HS-5 (cell line): Measurements from ENCODE around the gene ARCN1.
"Not testable (repeated sequence)": the region's sequence is repeated elsewhere in the genome, so short reads cannot be mapped to it uniquely, and the experiment has no call there.

Source experiments
- DNase-seq: peaks from one replicate; pipeline ENCODE4 v3.0.0-alpha.2; 2012; ENCODE audit warnings: low read depth

Gene ARCN1

GRCh38 chr11:118544647-118545010, 27.6 kb upstream of the ARCN1 start:
- DNase-seq = no peak

- DNase-seq = no peak
These were observed 26.7 kb upstream of the ARCN1 start for GRCh38 chr11:118545533-118545932.

DNA sequence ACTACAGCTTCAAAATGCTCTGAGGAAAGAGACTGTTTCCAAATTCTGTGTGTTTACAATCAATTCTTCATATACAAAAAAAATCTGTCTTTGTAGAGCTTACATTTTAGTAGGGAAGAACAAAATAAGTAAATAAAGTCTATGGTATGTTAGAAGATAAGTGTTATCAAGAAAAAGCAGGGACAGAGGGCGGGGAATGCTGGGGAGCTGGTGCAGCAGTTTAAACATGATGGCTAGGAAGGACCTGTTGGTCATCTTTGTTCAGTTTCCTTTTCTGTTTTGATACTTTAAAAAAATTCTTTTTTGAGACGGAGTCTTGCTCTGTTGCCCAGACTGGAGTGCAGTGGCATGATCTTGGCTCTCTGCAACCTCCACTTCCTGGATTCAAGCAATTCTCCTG, 25.1 kb upstream of the ARCN1 start:
- DNase-seq = no peak

DNA sequence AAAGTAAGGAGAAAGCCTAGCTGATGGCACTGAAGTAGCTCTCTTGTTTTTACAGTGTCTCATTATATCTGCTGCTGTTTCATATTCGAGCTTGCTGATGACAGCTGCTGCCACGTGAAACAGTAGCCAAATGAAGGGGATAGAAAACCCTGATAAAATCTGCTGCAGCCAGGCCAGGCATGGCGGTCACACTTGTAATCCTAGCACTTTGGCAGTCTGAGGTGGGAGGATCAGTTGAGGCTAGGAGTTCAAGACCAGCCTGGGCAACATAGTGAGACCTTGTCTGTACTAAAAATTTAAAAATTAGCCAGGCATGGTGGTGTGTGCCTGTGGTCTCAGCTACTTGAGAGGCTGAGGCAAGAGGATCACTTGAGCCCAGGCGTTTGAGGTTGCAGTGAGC, 19.9 kb upstream of the ARCN1 start:
- no peak for DNase-seq

DNA sequence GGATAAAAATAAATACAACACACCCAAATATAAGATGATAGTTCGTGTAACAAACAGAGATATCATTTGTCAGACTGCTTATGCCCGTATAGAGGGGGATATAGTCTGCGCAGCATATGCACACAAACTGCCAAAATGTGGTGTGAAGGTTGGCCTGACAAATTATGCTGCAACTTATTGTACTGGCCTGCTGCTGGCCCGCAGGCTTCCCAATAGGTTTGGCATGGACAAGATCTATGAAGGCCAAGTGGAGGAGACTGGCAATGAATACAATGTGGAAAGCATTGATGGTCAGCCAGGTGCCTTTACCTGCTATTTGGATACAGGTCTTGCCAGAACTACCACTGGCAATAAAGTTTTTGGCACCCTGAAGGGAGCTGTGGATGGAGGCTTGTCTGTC, 11.4 kb upstream of the ARCN1 start:
- no peak for DNase-seq

GRCh38 chr11:118565051-118565450, 7.2 kb upstream of the ARCN1 start:
- no peak for DNase-seq

GRCh38 chr11:118569670-118570069, 2.5 kb upstream of the ARCN1 start:
- no peak for DNase-seq

GRCh38 chr11:118570787-118571186, 1.4 kb upstream of the ARCN1 start:
- DNase-seq = no peak

DNA sequence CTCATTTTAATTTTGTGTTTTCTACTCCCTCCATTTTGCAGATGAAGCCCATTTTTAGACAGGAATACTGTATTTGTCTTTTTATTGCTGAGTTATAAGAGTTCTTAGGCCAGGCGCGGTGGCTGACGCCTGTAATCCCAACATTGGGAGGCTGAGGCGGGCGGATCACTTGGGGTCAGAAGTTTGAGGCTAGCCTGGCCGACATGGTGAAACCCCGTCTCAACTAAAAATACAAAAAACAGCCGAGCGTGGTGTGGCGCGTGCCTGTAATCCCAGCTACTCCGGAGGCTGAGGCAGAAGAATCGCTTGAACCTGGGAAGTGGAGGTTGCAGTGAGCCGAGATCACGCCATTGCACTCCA, 528 bp upstream of the ARCN1 start:
- not testable (repeated sequence) for DNase-seq

DNA sequence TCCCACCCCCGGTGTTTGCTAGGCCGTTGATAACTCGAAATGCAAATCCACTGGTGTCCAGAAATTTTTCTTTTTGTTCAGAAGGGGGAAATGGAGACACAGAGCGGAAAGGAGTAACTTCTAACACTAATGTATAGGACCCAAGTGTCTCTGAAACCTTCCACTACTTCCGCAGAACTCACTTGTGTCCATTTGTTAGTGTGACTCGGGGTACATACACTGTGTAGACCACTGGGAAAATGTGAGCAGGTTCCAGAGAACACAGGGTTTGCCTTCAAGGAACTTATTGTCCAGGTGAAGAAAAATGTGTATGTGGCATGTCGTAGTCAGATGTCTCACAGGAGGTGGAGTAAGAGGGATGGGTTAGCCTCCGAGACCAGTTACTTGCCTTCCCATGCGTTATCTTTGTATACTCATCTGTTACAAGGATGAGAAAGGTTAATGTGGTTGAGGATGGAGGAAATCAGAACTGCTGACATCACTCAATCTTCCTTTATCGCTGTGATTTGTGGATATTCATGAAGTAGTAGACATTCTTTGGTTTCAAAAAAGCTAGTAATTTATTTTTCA, 857 bp downstream of the ARCN1 start:
- DNase-seq = no peak

GRCh38 chr11:118574636-118575035, 2.4 kb downstream of the ARCN1 start:
- DNase-seq = no peak

DNA sequence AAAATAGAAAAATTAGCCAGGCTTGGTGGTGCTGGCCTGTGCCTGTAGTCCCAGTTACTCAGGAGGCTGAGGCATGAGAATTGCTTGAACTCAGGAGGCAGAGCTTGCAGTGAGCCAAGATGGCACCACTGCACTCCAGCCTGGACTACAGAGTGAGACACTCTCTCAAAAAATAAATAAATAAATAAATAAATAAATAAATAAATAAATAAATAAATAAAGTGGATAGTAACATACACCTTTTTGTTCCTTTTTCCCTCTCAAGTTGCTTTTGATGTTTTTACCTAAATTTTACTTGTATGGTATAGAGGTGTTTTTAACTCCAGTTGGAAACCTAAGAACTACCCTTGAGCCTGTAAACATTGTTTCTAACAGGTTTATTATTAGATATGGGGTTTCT, 5.8 kb downstream of the ARCN1 start:
- DNase-seq = not testable (repeated sequence)

DNA sequence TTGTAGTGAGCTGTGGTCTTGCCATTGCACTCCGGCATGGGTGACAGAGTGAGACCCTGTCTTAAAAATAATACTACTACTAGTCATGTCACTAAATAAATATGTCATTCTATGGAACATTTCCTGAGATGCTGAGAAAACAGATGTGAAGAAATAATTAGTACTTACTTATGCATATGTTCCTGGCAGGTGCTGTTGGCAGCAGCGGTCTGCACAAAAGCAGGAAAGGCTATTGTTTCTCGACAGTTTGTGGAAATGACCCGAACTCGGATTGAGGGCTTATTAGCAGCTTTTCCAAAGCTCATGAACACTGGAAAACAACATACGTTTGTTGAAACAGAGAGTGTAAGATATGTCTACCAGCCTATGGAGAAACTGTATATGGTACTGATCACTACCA, 8.8 kb downstream of the ARCN1 start:
- DNase-seq = no peak

DNA sequence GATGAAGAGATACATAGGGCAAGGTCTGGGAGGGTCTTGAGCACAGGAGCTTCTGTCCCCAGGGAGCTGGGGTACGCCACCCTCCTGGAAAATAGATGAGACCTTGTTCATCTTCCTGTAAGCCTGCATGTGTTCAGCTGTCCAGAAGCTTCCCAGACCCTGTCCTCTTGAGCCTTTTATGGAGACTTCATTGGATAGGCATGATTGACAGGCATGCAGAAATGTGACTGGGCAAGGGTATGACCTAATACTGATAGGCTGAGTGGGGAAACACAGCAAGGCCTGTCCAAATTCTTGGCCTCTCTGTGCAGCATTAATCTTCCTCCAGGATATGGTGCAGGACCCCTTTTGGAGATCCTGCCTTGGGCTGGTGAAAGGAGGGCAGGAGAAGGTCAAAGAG, 15.7 kb downstream of the ARCN1 start:
- DNase-seq = no peak

- DNase-seq = no peak
These were observed 20.6 kb downstream of the ARCN1 start for GRCh38 chr11:118592616-118593367.

GRCh38 chr11:118594984-118595383, 22.8 kb downstream of the ARCN1 start:
- not testable (repeated sequence) for DNase-seq

GRCh38 chr11:118596224-118597146, 24.3 kb downstream of the ARCN1 start:
- no peak for DNase-seq

DNA sequence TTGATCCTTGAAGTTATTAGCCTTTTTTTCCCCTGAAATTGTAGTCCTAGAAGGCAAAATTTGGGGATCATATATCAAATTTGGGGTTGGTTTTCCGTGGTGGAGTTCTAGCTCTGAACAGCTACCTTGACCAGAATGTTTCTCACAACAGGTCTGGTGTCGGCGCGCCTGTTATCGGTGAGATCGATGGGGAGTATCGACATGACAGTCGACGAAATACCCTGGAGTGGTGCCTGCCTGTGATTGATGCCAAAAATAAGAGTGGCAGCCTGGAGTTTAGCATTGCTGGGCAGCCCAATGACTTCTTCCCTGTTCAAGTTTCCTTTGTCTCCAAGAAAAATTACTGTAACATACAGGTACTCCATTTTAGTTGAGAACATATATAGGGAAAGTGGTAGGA, 25.3 kb downstream of the ARCN1 start:
- DNase-seq = no peak

DNA sequence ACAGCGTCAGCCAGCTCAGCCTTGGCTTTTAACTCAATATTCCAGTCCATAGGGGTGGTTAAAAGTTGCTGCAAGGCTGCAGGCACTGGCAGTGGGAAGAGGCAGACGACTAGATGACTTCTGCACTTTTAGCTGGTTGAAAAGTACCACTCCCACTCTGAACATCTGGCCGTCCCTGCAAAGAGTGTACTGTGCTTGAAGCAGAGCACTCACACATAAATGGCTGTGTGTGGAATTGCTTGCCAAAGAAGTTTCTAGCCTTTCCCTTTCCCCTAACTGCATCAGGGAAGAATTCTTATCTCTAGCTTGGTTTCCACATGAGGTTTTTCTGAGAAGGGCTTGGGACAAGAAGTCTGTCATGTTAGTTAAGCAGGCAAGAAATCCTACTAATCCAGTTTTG, 30.1 kb downstream of the ARCN1 start:
- no peak for DNase-seq

- DNase-seq = not testable (repeated sequence)
These were observed 31.5 kb downstream of the ARCN1 start for GRCh38 chr11:118603709-118604108.

DNA sequence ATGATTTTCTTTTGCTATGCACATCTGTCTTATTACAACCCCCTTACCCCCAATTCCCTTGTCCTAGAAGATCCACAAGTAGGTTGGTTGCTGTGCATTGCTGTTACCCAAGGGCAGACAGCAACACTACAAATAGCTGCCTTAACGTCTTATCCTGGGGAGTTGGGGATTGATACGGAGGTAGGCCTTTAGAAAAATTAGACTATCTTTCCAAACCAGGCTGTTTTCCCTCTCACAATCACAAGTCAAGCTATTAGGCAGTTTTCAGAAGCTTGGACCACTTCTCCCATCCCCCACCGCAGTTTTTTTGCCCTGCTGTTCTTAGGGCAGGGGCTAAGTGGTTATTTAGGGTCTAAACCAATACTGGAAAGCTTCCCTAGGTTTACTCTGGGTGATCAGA, 32.4 kb downstream of the ARCN1 start:
- DNase-seq = no peak

GRCh38 chr11:118605116-118605867, 33.1 kb downstream of the ARCN1 start:
- DNase-seq = no peak
